ENCODE results near the gene RELL2. TPM values are rescaled to one million over a fixed set of nuclear protein-coding genes. Genes with fewer than 3 reads are reported as not detected.

RELL2 gene
- total RNA-seq, 1 donor from 2014 or later, result 7.8 TPM

DNA sequence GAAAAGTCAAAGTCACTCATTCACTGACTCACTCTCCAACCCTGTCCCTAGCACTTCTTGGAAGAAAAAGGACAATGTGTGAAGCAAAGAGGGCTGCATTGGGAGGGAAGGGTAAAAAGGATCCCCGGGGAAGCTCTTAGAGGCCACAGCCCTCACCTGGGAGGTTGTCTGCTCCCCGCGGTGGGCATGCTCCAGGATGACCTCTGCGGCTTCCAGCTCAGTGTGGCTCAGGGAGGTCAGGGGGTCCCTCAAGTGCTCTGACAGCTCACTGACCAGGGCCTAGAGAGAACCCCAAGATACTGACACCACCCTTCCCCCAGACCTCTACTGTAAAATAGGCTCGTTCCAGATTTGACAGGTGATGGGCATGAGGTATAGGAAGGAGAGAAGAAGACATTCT, 10.4 kb downstream of the RELL2 start:
- TF ChIP-seq, protein P1, sequence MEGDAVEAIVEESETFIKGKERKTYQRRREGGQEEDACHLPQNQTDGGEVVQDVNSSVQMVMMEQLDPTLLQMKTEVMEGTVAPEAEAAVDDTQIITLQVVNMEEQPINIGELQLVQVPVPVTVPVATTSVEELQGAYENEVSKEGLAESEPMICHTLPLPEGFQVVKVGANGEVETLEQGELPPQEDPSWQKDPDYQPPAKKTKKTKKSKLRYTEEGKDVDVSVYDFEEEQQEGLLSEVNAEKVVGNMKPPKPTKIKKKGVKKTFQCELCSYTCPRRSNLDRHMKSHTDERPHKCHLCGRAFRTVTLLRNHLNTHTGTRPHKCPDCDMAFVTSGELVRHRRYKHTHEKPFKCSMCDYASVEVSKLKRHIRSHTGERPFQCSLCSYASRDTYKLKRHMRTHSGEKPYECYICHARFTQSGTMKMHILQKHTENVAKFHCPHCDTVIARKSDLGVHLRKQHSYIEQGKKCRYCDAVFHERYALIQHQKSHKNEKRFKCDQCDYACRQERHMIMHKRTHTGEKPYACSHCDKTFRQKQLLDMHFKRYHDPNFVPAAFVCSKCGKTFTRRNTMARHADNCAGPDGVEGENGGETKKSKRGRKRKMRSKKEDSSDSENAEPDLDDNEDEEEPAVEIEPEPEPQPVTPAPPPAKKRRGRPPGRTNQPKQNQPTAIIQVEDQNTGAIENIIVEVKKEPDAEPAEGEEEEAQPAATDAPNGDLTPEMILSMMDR (IDR thresholded peaks at IDR 0.05; ENCODE audit: insufficient read depth, low read length, poor library complexity, severe bottlenecking), result no peak
- Histone ChIP-seq H3K4me3 (ENCODE audit: low read depth, low read length) (no peak overlapping the region), H3K36me3 (ENCODE audit: control insufficient read depth, insufficient read depth, low read length) (no peaks in the 10 kb centered on the region), H3K27me3 (ENCODE audit: control insufficient read depth, insufficient read depth, low read length) (no peaks in the 10 kb centered on the region)
- DNase-seq (ENCODE audit: low read depth), result no peak

- TF ChIP-seq, protein P1 (IDR thresholded peaks at IDR 0.05; ENCODE audit: insufficient read depth, low read length, poor library complexity, severe bottlenecking), result no peak
- Histone ChIP-seq H3K27me3 (ENCODE audit: control insufficient read depth, insufficient read depth, low read length) (no peaks in the 10 kb centered on the region), H3K36me3 (ENCODE audit: control insufficient read depth, insufficient read depth, low read length) (no peaks in the 10 kb centered on the region), H3K4me3 (ENCODE audit: low read depth, low read length) (no peak overlapping the region)
- DNase-seq (ENCODE audit: low read depth), result no peak
These were observed 11.1 kb downstream of the RELL2 start for GRCh38 chr5:141647851-141648250.

- Histone ChIP-seq H3K27me3 (ENCODE audit: control insufficient read depth, insufficient read depth, low read length) (no peaks in the 10 kb centered on the region), H3K36me3 (ENCODE audit: control insufficient read depth, insufficient read depth, low read length) (no peaks in the 10 kb centered on the region), H3K4me3 (ENCODE audit: low read depth, low read length) (no peak overlapping the region)
- TF ChIP-seq, protein P1 (IDR thresholded peaks at IDR 0.05; ENCODE audit: insufficient read depth, low read length, poor library complexity, severe bottlenecking), result no peak
- no peak for DNase-seq (ENCODE audit: low read depth)
These were observed 12.4 kb downstream of the RELL2 start for GRCh38 chr5:141649056-141649688.

- no peak for DNase-seq (ENCODE audit: low read depth)
- Histone ChIP-seq H3K36me3 (ENCODE audit: control insufficient read depth, insufficient read depth, low read length) (no peaks in the 10 kb centered on the region), H3K27me3 (ENCODE audit: control insufficient read depth, insufficient read depth, low read length) (no peaks in the 10 kb centered on the region), H3K4me3 (ENCODE audit: low read depth, low read length) (no peak overlapping the region)
- TF ChIP-seq, protein P1 (IDR thresholded peaks at IDR 0.05; ENCODE audit: insufficient read depth, low read length, poor library complexity, severe bottlenecking), result no peak
These were observed 13.2 kb downstream of the RELL2 start for GRCh38 chr5:141649972-141650371.

DNA sequence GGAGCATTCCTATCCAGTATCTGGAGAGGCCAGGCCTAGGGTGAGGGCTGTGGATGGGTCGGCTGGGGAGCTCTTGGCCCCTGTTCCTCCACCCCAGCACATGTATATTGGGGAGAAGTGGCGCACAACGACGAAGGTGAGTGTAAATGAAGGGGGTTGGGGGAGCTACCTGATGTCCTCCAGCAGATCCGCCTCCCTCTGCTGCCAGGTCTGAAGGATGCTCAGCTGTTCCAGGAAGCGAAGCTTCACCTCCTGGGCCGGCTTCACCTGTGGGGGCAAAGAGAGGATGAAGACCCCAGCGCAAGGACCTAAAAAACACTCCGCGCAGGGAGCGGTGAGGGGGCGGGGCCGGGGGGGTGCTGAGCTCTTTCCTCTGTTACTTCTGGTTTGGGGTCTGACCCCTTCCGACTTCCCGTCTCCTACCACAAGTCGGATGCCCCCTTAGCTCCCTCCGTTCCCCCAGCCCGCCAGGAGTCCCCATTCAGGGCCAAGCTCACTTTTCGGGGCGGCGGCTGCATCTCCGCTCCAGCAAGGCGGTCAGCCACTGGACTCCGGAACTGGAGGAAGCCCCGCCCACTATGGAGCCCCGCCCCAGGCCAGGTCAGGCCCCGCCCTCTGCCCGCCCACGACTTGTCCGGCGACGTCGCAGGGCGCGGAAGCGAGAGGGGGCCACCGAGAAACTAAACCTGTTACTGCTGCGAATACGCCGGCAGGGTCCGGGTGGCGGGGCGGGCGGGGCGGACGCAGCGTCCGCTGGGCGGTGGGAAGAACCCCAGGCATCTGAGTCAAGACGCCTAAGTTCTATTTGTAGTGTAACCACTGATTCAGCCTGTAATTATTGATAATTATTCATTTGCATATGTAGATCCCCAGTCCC, 14.3 kb downstream of the RELL2 start, which contains the start of gene FCHSD1:
FCHSD1 (minus strand) TSS at position 568 of the 877 bp plus-strand sequence; CDS start at position 518, 50 bp downstream.
- TF ChIP-seq, protein P1 (IDR thresholded peaks at IDR 0.05; ENCODE audit: insufficient read depth, low read length, poor library complexity, severe bottlenecking), result no peak
- H3K36me3 ChIP-seq (ENCODE audit: control insufficient read depth, insufficient read depth, low read length), result no peaks in the 10 kb centered on the region
- no peaks in the 10 kb centered on the region for H3K27me3 ChIP-seq (ENCODE audit: control insufficient read depth, insufficient read depth, low read length)
- H3K4me3 ChIP-seq (ENCODE audit: low read depth, low read length), result peak within 1 kb of the TSS; percentile 79
- peak; percentile 29 for DNase-seq (ENCODE audit: low read depth)

All from kidney epithelial cell (primary cell).